ENCODE measurements around the gene PCSK4. TPM values are rescaled to one million over a fixed set of nuclear protein-coding genes. Genes with fewer than 3 reads are reported as not detected.

PCSK4 gene
- total RNA-seq, 1 donor from 2014 or later: 1.5 TPM

DNA sequence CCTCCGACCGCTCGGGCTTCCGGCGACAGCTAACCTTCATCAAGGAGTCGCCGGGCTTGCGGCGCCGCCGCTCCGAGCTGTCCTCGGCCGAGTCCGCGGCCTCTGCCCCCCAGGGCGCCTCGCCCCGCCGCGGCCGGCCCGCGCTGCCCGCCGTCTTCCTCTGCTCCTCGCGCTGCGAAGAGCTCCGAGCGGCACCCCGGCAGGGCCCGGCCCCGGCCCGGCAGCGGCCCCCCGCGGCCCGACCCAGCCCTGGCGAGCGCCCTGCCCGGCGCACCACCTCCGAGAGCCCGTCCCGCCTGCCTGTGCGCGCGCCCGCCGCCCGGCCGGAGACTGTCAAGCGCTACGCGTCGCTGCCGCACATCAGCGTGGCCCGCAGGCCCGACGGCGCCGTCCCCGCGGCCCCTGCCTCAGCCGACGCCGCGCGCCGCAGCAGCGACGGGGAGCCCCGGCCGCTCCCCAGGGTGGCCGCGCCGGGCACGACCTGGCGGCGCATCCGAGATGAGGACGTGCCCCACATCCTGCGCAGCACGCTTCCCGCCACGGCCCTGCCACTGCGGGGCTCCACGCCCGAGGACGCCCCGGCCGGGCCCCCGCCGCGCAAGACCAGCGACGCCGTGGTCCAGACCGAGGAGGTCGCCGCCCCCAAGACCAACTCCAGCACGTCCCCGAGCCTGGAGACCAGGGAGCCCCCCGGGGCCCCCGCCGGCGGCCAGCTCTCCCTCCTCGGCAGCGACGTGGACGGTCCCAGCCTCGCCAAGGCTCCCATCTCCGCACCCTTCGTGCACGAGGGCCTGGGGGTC is 20.7 kb downstream of the PCSK4 start:
- intact Hi-C loops (cut with DNase I): no loop called here

DNA sequence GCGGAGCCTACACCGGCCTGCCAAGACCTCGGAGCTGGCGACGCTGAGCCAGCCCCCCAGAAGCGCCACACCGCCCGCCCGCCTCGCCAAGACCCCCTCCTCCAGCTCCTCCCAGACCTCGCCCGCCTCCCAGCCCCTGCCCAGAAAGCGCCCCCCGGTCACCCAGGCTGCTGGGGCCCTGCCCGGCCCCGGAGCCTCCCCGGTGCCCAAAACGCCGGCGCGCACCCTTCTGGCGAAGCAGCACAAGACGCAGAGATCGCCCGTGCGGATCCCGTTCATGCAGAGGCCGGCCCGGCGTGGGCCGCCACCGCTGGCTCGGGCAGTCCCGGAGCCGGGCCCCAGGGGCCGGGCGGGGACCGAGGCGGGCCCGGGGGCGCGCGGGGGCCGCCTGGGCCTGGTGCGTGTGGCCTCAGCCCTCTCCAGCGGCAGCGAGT is 21.3 kb downstream of the PCSK4 start:
- TF ChIP-seq, protein P1, sequence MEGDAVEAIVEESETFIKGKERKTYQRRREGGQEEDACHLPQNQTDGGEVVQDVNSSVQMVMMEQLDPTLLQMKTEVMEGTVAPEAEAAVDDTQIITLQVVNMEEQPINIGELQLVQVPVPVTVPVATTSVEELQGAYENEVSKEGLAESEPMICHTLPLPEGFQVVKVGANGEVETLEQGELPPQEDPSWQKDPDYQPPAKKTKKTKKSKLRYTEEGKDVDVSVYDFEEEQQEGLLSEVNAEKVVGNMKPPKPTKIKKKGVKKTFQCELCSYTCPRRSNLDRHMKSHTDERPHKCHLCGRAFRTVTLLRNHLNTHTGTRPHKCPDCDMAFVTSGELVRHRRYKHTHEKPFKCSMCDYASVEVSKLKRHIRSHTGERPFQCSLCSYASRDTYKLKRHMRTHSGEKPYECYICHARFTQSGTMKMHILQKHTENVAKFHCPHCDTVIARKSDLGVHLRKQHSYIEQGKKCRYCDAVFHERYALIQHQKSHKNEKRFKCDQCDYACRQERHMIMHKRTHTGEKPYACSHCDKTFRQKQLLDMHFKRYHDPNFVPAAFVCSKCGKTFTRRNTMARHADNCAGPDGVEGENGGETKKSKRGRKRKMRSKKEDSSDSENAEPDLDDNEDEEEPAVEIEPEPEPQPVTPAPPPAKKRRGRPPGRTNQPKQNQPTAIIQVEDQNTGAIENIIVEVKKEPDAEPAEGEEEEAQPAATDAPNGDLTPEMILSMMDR (IDR thresholded peaks at IDR 0.05): no peak
- Histone ChIP-seq H3K4me1 (peaks cover 37 to 41% of the 10 kb centered on the region in 2 donors), H3K27ac (no peak overlapping the region)

More for the DNA sequence above, 20.7 kb downstream of the PCSK4 start:
- TF ChIP-seq, protein P1 (IDR thresholded peaks at IDR 0.05): no peak
- no peak overlapping the region for H3K27ac ChIP-seq
- no peak for DNase-seq (ENCODE audit: low spot score in 2 of 2)
- H3K36me3 ChIP-seq: peaks cover 0 to 1% of the 10 kb centered on the region in 2 donors
- H3K4me1 ChIP-seq: peaks cover 37 to 41% of the 10 kb centered on the region in 2 donors
- H3K9me3 ChIP-seq: no peaks in the 10 kb centered on the region
- peak overlapping the region; percentile 23 to 63 for H3K4me3 ChIP-seq
- H3K27me3 ChIP-seq: peaks cover 66% of the 10 kb centered on the region

DNA sequence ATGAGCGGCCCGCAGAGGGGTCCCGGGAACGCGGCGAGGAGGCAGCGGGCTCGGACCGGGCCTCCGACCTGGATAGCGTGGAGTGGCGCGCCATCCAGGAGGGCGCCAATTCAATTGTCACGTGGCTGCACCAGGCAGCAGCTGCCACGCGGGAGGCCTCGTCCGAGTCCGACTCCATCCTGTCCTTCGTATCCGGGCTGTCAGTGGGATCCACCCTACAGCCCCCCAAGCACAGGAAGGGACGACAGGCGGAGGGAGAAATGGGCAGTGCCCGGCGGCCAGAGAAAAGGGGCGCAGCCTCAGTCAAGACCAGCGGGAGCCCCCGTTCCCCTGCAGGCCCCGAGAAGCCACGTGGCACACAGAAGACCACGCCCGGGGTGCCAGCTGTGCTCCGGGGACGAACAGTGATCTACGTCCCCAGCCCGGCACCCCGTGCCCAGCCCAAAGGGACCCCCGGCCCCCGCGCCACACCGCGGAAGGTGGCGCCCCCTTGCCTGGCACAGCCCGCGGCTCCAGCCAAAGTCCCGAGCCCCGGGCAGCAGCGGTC is 21.8 kb downstream of the PCSK4 start:
- no peaks in the 10 kb centered on the region for H3K36me3 ChIP-seq
- DNase-seq (ENCODE audit: low spot score in 2 of 2): no peak
- H3K9me3 ChIP-seq: no peaks in the 10 kb centered on the region
- peaks cover 66% of the 10 kb centered on the region for H3K27me3 ChIP-seq
- H3K27ac ChIP-seq: no peak overlapping the region
- H3K4me3 ChIP-seq: peak overlapping the region; percentile 23 to 63
- H3K4me1 ChIP-seq: peaks cover 37 to 41% of the 10 kb centered on the region in 2 donors
- intact Hi-C loops (cut with DNase I): no loop called here
- TF ChIP-seq, protein P1 (IDR thresholded peaks at IDR 0.05): no peak

More for the DNA sequence above, 21.3 kb downstream of the PCSK4 start:
- intact Hi-C loops (cut with DNase I): no loop called here
- Histone ChIP-seq H3K9me3 (no peaks in the 10 kb centered on the region), H3K4me3 (peak overlapping the region; percentile 23 to 63), H3K36me3 (no peaks in the 10 kb centered on the region), H3K27me3 (peaks cover 66% of the 10 kb centered on the region)
- DNase-seq (ENCODE audit: low spot score in 2 of 2): no peak

DNA sequence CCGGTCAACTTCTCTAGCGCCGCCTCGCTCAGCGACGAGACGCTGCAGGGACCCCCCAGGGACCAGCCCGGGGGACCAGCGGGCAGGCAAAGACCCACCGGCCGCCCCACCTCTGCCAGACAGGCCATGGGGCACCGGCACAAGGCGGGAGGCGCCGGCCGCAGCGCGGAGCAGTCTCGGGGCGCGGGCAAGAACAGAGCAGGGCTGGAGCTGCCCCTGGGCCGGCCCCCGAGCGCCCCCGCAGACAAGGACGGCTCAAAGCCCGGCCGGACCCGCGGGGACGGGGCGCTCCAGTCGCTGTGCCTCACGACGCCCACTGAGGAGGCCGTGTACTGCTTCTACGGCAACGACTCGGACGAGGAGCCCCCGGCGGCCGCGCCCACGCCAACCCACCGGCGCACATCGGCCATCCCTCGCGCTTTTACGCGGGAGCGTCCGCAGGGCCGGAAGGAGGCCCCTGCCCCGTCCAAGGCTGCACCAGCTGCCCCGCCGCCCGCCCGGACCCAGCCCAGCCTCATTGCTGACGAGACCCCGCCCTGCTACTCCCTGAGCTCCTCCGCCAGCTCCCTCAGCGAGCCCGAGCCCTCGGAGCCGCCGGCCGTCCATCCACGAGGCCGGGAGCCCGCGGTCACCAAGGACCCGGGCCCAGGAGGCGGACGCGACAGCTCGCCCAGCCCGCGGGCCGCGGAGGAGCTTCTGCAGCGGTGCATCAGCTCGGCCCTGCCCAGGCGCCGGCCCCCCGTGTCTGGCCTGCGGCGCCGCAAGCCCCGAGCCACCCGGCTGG is 22.5 kb downstream of the PCSK4 start:
- intact Hi-C loops (cut with DNase I): no loop called here
- TF ChIP-seq, protein P1 (IDR thresholded peaks at IDR 0.05): no peak
- Histone ChIP-seq H3K36me3 (no peaks in the 10 kb centered on the region), H3K4me1 (peaks cover 37 to 41% of the 10 kb centered on the region in 2 donors), H3K27ac (no peak overlapping the region), H3K4me3 (peak overlapping the region; percentile 23 to 63), H3K27me3 (peaks cover 59% of the 10 kb centered on the region), H3K9me3 (no peaks in the 10 kb centered on the region)
- DNase-seq (ENCODE audit: low spot score in 2 of 2): no peak

DNA sequence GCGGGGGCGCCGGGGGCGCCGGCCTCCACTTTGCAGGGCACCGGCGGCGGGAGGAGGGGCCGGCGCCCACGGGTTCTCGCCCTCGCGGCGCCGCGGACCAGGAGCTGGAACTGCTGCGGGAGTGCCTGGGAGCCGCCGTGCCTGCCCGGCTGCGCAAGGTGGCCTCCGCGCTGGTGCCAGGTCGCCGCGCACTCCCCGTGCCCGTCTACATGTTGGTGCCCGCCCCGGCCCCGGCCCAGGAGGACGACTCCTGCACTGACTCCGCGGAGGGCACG is 23.0 kb downstream of the PCSK4 start:
- intact Hi-C loops (cut with DNase I): no loop called here
- H3K4me3 ChIP-seq: no peak overlapping the region

More for the DNA sequence above, 23.0 kb downstream of the PCSK4 start:
- Histone ChIP-seq H3K36me3 (no peaks in the 10 kb centered on the region), H3K27me3 (peaks cover 54% of the 10 kb centered on the region), H3K27ac (no peak overlapping the region), H3K4me1 (peaks cover 37 to 41% of the 10 kb centered on the region in 2 donors), H3K9me3 (no peaks in the 10 kb centered on the region)
- TF ChIP-seq, protein P1 (IDR thresholded peaks at IDR 0.05): no peak
- no peak for DNase-seq (ENCODE audit: low spot score in 2 of 2)

Measured in ascending aorta (tissue), 2 donors.